GM12878 (cell line): ENCODE data around the gene PRDX1. TPM values are rescaled to one million over a fixed set of nuclear protein-coding genes. Genes with fewer than 3 reads are reported as not detected.

Source experiments
- ATAC-seq: fragments of 200-7000 bp; cut with Tn5 transposase; 3 replicates; pipeline ENCODE4 v1.9.1; 2020; ENCODE audit warnings: mild to moderate bottlenecking, moderate library complexity
- BruUV-seq: library from RNA; stranded (reverse); fragments of 400-500 nt; replicated peaks from 2 replicates; lab custom pipeline; 2021; lab: Mats Ljungman, UMichigan
- CTCF ChIA-PET: fragments of 300-600 bp; sonication (Branson Sonifier 250); formaldehyde crosslinking; extraction: SDS; loops from one replicate; lab custom pipeline; 2021; ENCODE audit warnings: inconsistent platforms; lab: Yijun Ruan, JAX
- POLR2A ChIA-PET: fragments of 350-600 bp; formaldehyde crosslinking; extraction: SDS; loops from one replicate; lab custom pipeline; 2021; ENCODE audit warnings: inconsistent platforms; lab: Charles Lee
- RAD21 ChIA-PET: fragments of 300-600 bp; sonication (Branson Sonifier 250); formaldehyde crosslinking; loops from one replicate; lab custom pipeline; 2023; ENCODE audit warnings: antibody characterized with exemption; ENCODE audit not compliant: unreplicated experiment; lab: Charles Lee
- SMC1A ChIA-PET: fragments of 300-600 bp; sonication (Branson Sonifier 250); formaldehyde crosslinking; loops from one replicate; lab custom pipeline; 2023; ENCODE audit not compliant: unreplicated experiment, uncharacterized antibody; lab: Charles Lee
- DNase-seq: peaks from one replicate; pipeline ENCODE4 v3.0.0-alpha.2; 2011; ENCODE audit warnings: low read depth, low spot score
- FAIRE-seq: peaks from 3 replicates; lab custom pipeline; 2011; peaks lifted over from hg19 to GRCh38; lab: Jason Lieb, UNC
- H2AFZ ChIP-seq: 2 replicates; pipeline ENCODE4 v1.6.0; 2011; ENCODE audit warnings: low read depth, low read length, control low read depth; ENCODE audit not compliant: control insufficient read depth
- H3K27ac ChIP-seq: 2 replicates; pipeline ENCODE4 v1.5.1; 2011; ENCODE audit warnings: control low read depth; ENCODE audit not compliant: control insufficient read depth, insufficient read depth
- H3K27me3 ChIP-seq, 2 experiments: replicated peaks in 1 of 2; 2 replicates each; pipeline versions ENCODE4 v1.6.0 to v1.6.1; 2011; ENCODE audit warnings: low read length in 1 of 2; ENCODE audit not compliant: control insufficient read depth in 2 of 2, insufficient read depth in 2 of 2
- H3K36me3 ChIP-seq, 2 experiments: 2 replicates each; pipeline ENCODE4 v1.5.1; 2011; ENCODE audit warnings: low read length in 1 of 2; ENCODE audit not compliant: control insufficient read depth in 2 of 2, insufficient read depth in 2 of 2
- H3K4me1 ChIP-seq: 2 replicates; pipeline ENCODE4 v1.6.1; 2011; ENCODE audit warnings: mild to moderate bottlenecking, low read length, moderate library complexity, mixed read lengths; ENCODE audit not compliant: control insufficient read depth, insufficient read depth
- H3K4me2 ChIP-seq: 2 replicates; pipeline ENCODE4 v1.6.0; 2011; ENCODE audit warnings: control low read depth; ENCODE audit not compliant: control insufficient read depth, insufficient read depth
- H3K4me3 ChIP-seq: fragments of 200-600 bp; sonication (generic); 2 replicates; pipeline ENCODE4 v1.5.1; 2016
- H3K79me2 ChIP-seq: 2 replicates; pipeline ENCODE4 v1.6.0; 2011; ENCODE audit warnings: low read length; ENCODE audit not compliant: control insufficient read depth, insufficient read depth
- H3K9ac ChIP-seq: 2 replicates; pipeline ENCODE4 v1.8.0; 2011; ENCODE audit warnings: low read length, control low read depth, mixed read lengths; ENCODE audit not compliant: control insufficient read depth, insufficient read depth
- H3K9me3 ChIP-seq: replicated peaks from 3 replicates; pipeline ENCODE4 v1.5.1; 2011; ENCODE audit warnings: mild to moderate bottlenecking, low read length; ENCODE audit not compliant: control insufficient read depth, insufficient read depth
- H4K20me1 ChIP-seq: 2 replicates; pipeline ENCODE4 v1.6.0; 2011; ENCODE audit not compliant: control insufficient read depth, insufficient read depth
- MTA2 ChIP-seq: fragments of 450-650 bp; IDR thresholded peaks from 2 replicates; pipeline ENCODE4 v1.6.1; 2016; ENCODE audit warnings: low read depth, mild to moderate bottlenecking, moderate library complexity
- NFIC ChIP-seq: IDR thresholded peaks from 2 replicates; pipeline ENCODE4 v1.6.1; 2012; ENCODE audit warnings: low read depth, mild to moderate bottlenecking, inconsistent platforms, low read length, moderate library complexity
- SREBF2 ChIP-seq: IDR thresholded peaks from 2 replicates; pipeline ENCODE4 v1.6.1; 2012; ENCODE audit warnings: mild to moderate bottlenecking, low read length
- WGBS: methylation state at CpG from one replicate; pipeline ENCODE4 v1.1.6; 2016; ENCODE audit warnings: low lambda C conversion rate; ENCODE audit not compliant: insufficient replicate concordance, insufficient coverage; ENCODE audit errors: missing lambda C conversion rate; 5-methylcytosine and 5-hydroxymethylcytosine counted together
- in situ Hi-C: fragments of 300-500 bp; cut with MboI; formaldehyde crosslinking; loops from 9 replicates; pipeline ENCODE4 v1.14.3; 2018; ENCODE audit warnings: mixed read lengths
- intact Hi-C: fragments of 100-400 bp; cut with micrococcal nuclease; formaldehyde crosslinking; loops from one replicate; pipeline ENCODE4 v1.14.2; 2022; ENCODE audit not compliant: unreplicated experiment
- polyA plus RNA-seq, 11 experiments: library from polyadenylated mRNA; depleted of rRNA in 4 of 11; unstranded in 6 of 11; stranded (reverse) in 5 of 11; fragments of >200 nt; fragmentation: Nextera tagmentation in 4 of 11; fragmentation: Illumina TruSeq in 1 of 11; extraction: Ambion mirVana in 4 of 11; extraction: Trizol in 1 of 11; gene quantifications; 1 replicate in 1 of 11; 2 replicates in 10 of 11; pipeline versions ENCODE4 v1.2.1 to v1.2.3, GENCODE V29; 2011 to 2016; ENCODE audit warnings: inconsistent platforms in 2 of 11, missing spikeins in 2 of 11, low read depth in 1 of 11
- total RNA-seq, 4 experiments: library from RNA; depleted of rRNA in 3 of 4; stranded (reverse); fragments of >200 nt in 3 of 4; fragmentation: Illumina TruSeq in 1 of 4; extraction: Trizol in 1 of 4; gene quantifications; 2 replicates each; pipeline versions ENCODE4 v1.2.1 to v1.2.3, GENCODE V29; 2013 to 2021

Gene PRDX1
- total and polyA plus RNA-seq, 10 of the 15 experiments (the other 5 are each of a cell fraction or from before 2014, with no cell fraction given) = 659 to 1,775 (median 811) TPM

DNA sequence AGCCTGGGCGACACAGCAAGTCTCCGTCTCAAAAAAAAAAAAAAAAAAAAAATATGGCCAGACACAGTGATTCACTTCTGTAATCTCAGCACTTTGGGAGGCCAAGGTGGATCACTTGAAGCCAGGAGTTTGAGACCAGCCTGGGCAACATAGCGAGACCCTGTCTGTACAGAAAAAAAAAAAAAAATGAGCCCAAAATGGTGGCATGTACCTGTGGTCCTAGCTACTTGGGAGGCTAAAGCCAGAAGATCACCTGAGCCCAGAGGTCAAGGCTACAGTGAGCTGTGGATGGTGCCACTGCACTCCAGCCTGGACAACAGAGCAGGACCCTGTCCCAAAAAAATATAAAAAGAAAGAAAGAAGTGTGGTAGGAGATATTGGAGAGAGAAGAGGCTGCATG lies 29.0 kb downstream of the PRDX1 start:
- Histone ChIP-seq H3K4me3 (no peak overlapping the region), H3K27me3 (no peaks in the 10 kb centered on the region), H3K9ac (no peak overlapping the region), H3K4me1 (peaks cover 4% of the 10 kb centered on the region; the same call in 1 of the 2 replicates), H3K4me2 (no peak overlapping the region), H3K79me2 (peaks cover 4% of the 10 kb centered on the region), H4K20me1 (no peaks in the 10 kb centered on the region), H2AFZ (no peak overlapping the region), H3K9me3 (no peaks in the 10 kb centered on the region), H3K36me3 (no peaks in the 10 kb centered on the region), H3K27ac (no peak overlapping the region)
- in situ Hi-C loops (loop anchor here (5.0 to 10.0 kb wide), 3 partner anchors 130 to 758 kb away; partner anchors contain the start of genes HECTD3, KIF2C, RNU5D-1 and UROD), intact Hi-C loops (loop anchor here (1.0 to 5.0 kb wide), 4 partner anchors 132 to 765 kb away; no protein-coding TSS in a partner anchor)
- no TSS peak for BruUV-seq
- RAD21 ChIA-PET = interaction anchor here (0.7 to 9.3 kb wide), 33 partner anchors 8 to 479 kb away, joined by 3 to 319 read pairs (median 7); partner anchors contain the start of genes CCDC163, HECTD3, MMACHC and MUTYH
- TF ChIP-seq MTA2 (no peak), SREBF2 (no peak), NFIC (no peak)
- ATAC-seq (no peak), FAIRE-seq (no peak), DNase-seq (no peak)
- SMC1A ChIA-PET = interaction anchor here (0.8 to 9.3 kb wide), 40 partner anchors 8 to 763 kb away, joined by 3 to 369 read pairs (median 6); partner anchors contain the start of genes CCDC163, HECTD3, HPDL and MMACHC
- CTCF ChIA-PET = interaction anchor here (0.6 to 11.9 kb wide), 60 partner anchors 9 to 771 kb away, joined by 3 to 508 read pairs (median 5); partner anchors contain the start of genes AKR1A1, EIF2B3, HECTD3 and HPDL
- POLR2A ChIA-PET = interaction anchor here (0.7 to 4.5 kb wide), 11 partner anchors 8 to 481 kb away, joined by 3 to 42 read pairs (median 8); partner anchors contain the start of genes CCDC163, HECTD3, MMACHC and MUTYH
- 50% methylated on average over 2 of the region's 3 CpGs for WGBS
